Sigmoid colon (tissue), 7 donors: Measurements from ENCODE around the gene MCFD2. TPM values are rescaled to one million over a fixed set of nuclear protein-coding genes. Genes with fewer than 3 reads are reported as not detected.

Source experiments
- polyA plus RNA-seq, 3 donors: library from polyadenylated mRNA; stranded (reverse); fragments of 200-250 nt; gene quantifications; one replicate each; pipeline ENCODE4 v1.2.3, GENCODE V29; 2013
- small RNA-seq, 3 donors: library from RNA; depleted of rRNA; stranded (forward); fragments of <200 nt; gene quantifications; one replicate each; pipeline ENCODE3, GENCODE V24; 2016
- total RNA-seq, 4 donors: library from RNA; depleted of rRNA; stranded (reverse); fragments of >200 nt; gene quantifications; one replicate each; pipeline ENCODE4 v1.1.0, GENCODE V29; 2016
- donor health status: healthy with polysubstance abuse.
- donor health status: Bipolar disorder and iron deficiency.
- donor health status: healthy.

Gene MCFD2
- total and polyA plus RNA-seq, 7 donors: 13.4 to 75.7 (median 50.1) TPM

Small RNA genes lying within 50 kb of the gene (small RNA-seq; reads per million reads assigned to genes)
- 0 reads per million in 3 donors for gene AC093732.2

Other genes starting within 250 kb of the MCFD2 start
- gene SOCS5, start 216.5 kb downstream of the MCFD2 start, total RNA-seq: 10 to 100 TPM; 39.0 to 59.0 (median 49.1) TPM
- gene SOCS5, start 216.5 kb downstream of the MCFD2 start, polyA plus RNA-seq: 1 to 10 TPM; 3.9 to 7.8 (median 7.4) TPM
- 10 to 100 TPM; 11.7 to 21.9 (median 14.8) TPM for gene TTC7A, start 25.4 kb upstream of the MCFD2 start, total RNA-seq
- 10 to 100 TPM; 18.6 to 29.4 (median 20.1) TPM for gene TTC7A, start 25.4 kb upstream of the MCFD2 start, polyA plus RNA-seq
- gene STPG4, start 239.5 kb upstream of the MCFD2 start, total RNA-seq: 1 to 10 TPM in 1 of 4 donors, under 1 TPM in 1, not detected in 2; 0.66 to 1.1 TPM
- gene STPG4, start 239.5 kb upstream of the MCFD2 start, polyA plus RNA-seq: under 1 TPM in 2 of 3 donors, not detected in 1; 0.12 to 0.60 TPM